Cardiac muscle cell (in vitro differentiated cells and primary cell): ENCODE data around the gene RFX2. TPM values are rescaled to one million over a fixed set of nuclear protein-coding genes. Genes with fewer than 3 reads are reported as not detected.

ENCODE experiments used
- DNase-seq, 2 donors: peaks; one replicate each; pipeline versions ENCODE4 v3.0.0 to v3.0.0-alpha.2; 2010 to 2017; ENCODE audit warnings: low read depth in 1 of 2, low spot score in 1 of 2
- H3K27ac ChIP-seq: fragments of 200-600 bp; sonication (generic); 2 replicates; pipeline ENCODE4 v1.5.1; 2016
- H3K27me3 ChIP-seq: fragments of 200-600 bp; sonication (generic); 2 replicates; pipeline ENCODE4 v1.6.0; 2016; ENCODE audit warnings: control low read depth
- H3K36me3 ChIP-seq: fragments of 200-600 bp; sonication (generic); 2 replicates; pipeline ENCODE4 v1.5.1; 2016; ENCODE audit warnings: control low read depth
- H3K4me1 ChIP-seq: fragments of 200-600 bp; sonication (generic); 2 replicates; pipeline ENCODE4 v1.8.1; 2017; ENCODE audit warnings: low read depth, mild to moderate bottlenecking, mixed run types
- H3K4me3 ChIP-seq: fragments of 200-600 bp; sonication (generic); 2 replicates; pipeline ENCODE4 v1.5.1; 2016; ENCODE audit warnings: mild to moderate bottlenecking
- H3K9me3 ChIP-seq: fragments of 200-600 bp; sonication (generic); 2 replicates; pipeline ENCODE4 v1.5.1; 2017; ENCODE audit warnings: low read depth, mild to moderate bottlenecking, control low read depth
- polyA plus RNA-seq: library from polyadenylated mRNA; unstranded; fragments of >200 nt; fragmentation: Nextera tagmentation; extraction: Ambion mirVana; gene quantifications from 2 replicates; pipeline ENCODE4 v1.2.1, GENCODE V29; 2016
- total RNA-seq: library from RNA; depleted of rRNA; stranded (reverse); fragments of >200 nt; gene quantifications from 2 replicates; pipeline ENCODE4 v1.2.3, GENCODE V29; 2016
- TF ChIP-seq, protein P1 (sequence below): IDR thresholded peaks from 2 replicates; pipeline ENCODE4 v1.5.1; 2012; ENCODE audit warnings: low read depth, mild to moderate bottlenecking, low read length

RFX2 gene
- total and polyA plus RNA-seq, 2 experiments from 2014 or later = 3.0 to 3.9 TPM

DNA sequence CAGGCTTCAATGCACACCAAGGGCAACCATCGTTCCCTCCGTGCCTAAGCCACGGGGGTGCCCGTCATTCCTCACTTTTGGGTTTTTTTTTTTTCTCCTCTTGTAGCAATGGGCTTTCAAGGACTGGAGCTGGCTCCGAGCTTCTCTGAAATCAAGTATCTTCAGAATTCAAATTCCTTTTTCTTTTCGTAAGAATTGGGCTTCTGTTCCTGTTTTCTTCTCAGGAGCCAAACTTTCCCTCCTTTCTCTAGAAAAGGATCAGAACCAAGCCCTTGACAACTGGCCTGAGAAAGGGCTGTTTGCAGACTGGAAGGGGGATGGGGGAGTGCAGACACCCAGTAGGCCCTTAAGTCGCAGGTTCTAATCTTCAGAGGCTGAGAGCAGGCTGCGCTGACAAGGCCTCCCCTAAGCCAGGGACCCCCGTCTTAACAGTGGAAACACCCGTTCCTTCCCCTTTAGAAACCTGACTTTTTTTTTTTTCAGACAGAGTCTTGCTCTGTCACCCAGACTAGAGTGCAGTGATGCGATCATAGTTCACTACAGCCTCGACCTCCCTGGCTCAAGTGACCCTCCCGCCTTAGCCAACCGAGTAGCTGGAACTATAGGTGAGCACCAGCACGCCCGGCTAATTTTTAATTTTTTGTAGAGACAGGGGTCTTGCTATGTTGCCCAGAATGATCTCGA, 51.6 kb downstream of the RFX2 start:
- Histone ChIP-seq H3K27ac (no peak overlapping the region), H3K27me3 (no peaks in the 10 kb centered on the region), H3K9me3 (no peaks in the 10 kb centered on the region), H3K4me1 (no peaks in the 10 kb centered on the region), H3K36me3 (no peaks in the 10 kb centered on the region), H3K4me3 (no peak overlapping the region)
- TF ChIP-seq, protein P1, sequence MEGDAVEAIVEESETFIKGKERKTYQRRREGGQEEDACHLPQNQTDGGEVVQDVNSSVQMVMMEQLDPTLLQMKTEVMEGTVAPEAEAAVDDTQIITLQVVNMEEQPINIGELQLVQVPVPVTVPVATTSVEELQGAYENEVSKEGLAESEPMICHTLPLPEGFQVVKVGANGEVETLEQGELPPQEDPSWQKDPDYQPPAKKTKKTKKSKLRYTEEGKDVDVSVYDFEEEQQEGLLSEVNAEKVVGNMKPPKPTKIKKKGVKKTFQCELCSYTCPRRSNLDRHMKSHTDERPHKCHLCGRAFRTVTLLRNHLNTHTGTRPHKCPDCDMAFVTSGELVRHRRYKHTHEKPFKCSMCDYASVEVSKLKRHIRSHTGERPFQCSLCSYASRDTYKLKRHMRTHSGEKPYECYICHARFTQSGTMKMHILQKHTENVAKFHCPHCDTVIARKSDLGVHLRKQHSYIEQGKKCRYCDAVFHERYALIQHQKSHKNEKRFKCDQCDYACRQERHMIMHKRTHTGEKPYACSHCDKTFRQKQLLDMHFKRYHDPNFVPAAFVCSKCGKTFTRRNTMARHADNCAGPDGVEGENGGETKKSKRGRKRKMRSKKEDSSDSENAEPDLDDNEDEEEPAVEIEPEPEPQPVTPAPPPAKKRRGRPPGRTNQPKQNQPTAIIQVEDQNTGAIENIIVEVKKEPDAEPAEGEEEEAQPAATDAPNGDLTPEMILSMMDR = no peak
- no peak for DNase-seq

DNA sequence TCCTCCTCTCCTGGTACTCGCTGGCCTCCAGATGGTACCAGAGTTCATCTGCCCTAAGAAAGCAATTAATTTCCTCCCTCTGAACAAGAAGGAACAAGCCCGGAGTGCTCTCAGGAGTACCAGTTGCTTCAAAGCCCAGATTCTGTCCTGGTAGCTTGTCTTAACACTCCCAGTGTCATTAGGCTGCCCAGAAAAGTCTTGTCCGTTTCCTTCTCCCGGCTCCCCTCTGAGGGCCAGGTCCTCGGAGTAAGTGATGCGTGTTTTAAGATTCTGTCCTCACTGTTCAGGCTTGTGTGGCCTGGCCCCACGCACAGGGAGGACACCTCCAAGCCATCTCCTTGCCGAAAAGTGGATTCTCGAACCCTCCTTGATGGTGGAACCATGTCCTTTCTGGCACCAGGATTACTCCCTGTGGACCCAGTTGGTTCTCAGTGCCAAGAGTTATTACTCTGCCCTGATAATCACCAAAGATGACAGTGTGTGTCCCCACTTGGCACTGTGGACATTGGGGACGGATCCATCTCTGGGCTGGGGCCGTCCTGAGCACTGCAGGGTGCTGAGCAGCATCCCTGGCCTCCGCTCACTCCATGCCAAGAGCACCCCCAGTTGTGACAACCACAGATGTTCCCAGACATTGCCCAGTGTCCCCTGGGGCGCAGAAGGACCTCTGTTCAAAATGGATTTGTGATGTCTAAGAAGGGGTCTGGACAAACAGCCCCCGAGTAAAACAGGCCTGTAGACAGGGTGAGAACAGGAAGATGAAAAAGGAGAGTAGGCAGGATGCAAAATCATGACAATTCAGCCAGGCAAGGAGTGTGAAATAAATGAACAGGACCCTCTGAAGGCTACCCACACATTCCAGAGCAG, 52.4 kb downstream of the RFX2 start:
- Histone ChIP-seq H3K27me3 (no peaks in the 10 kb centered on the region), H3K36me3 (no peaks in the 10 kb centered on the region), H3K4me1 (no peaks in the 10 kb centered on the region), H3K9me3 (no peaks in the 10 kb centered on the region), H3K4me3 (no peak overlapping the region), H3K27ac (no peak overlapping the region)
- TF ChIP-seq, protein P1 = no peak
- DNase-seq = no peak

DNA sequence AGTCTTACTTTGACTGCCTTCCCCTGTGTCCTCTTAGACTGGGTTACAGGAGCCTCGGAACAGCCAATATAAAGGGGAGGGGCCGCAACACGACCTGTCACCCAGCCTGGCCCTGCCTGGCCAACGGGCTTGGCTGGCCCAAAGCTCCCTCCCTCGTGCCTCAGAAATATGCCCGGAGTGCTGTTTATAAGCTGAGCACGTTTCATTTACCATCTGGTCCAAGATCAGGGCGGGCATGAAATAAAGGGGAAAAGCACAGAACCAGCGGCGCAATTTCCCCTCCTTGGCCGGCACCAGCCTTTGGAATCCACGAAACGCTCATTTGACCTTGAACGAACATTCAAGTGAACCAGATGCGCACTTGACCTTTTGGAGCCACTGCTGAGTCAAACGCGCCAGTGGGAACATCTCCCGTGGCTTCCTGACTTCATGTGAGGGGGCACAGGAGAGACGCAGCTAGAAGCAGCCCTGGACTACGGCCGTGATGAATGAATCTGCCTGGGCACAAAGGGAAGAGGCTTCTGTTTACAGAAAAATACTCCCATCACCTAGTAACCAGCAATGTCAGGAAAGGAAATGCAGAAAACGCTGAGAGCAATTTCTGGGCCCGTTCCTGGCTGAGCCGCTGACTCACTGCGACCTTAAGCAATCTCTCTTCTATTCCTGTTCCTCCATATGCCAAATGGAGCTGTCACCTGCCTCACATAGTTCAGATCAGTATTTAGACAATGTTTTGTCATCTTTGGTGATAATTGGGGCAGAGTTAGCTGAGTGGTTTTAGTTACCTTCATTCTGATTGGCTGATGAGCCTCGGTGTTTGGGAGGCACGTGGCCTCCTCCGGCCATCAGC, 53.3 kb downstream of the RFX2 start:
- H3K27ac ChIP-seq = no peak overlapping the region
- no peak overlapping the region for H3K4me3 ChIP-seq
- TF ChIP-seq, protein P1 = no peak
- peak in 1 of 2 donors; percentile 95 for DNase-seq
- no peaks in the 10 kb centered on the region for H3K27me3 ChIP-seq
- H3K36me3 ChIP-seq = no peaks in the 10 kb centered on the region
- no peaks in the 10 kb centered on the region for H3K9me3 ChIP-seq
- no peaks in the 10 kb centered on the region for H3K4me1 ChIP-seq

DNA sequence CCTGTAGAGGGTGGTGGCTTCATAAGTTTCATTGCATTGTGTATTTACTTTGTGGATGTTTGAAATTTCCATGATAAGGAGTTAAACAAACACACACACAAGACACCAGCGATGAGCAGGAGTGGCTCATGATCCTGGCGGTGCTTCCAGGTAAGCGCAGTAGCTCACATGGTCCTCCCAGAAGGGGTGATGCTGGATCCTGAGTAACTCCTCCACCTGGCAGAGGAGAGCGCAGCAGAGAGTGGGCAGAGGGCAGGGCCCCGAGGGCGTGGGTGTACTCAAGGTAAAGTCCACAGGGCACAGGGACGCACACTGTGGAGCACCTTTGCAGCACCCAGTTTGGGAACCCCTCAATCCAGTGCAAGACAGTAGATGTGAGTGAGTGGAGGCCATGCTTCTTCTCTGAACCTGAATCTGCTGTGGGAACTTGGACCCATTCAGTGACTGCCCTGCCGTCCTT, 54.0 kb downstream of the RFX2 start:
- no peaks in the 10 kb centered on the region for H3K36me3 ChIP-seq
- H3K4me1 ChIP-seq = no peaks in the 10 kb centered on the region
- H3K27me3 ChIP-seq = no peaks in the 10 kb centered on the region
- H3K4me3 ChIP-seq = no peak overlapping the region
- TF ChIP-seq, protein P1 = no peak
- no peaks in the 10 kb centered on the region for H3K9me3 ChIP-seq
- DNase-seq = no peak
- no peak overlapping the region for H3K27ac ChIP-seq
